HG03460 (cell line): ENCODE data around the gene YBX2.

Source experiments
- ATAC-seq: cut with Tn5 transposase; IDR thresholded peaks from one replicate; pipeline ENCODE4 v1.9.1; 2021; ENCODE audit not compliant: unreplicated experiment

YBX2 gene

DNA sequence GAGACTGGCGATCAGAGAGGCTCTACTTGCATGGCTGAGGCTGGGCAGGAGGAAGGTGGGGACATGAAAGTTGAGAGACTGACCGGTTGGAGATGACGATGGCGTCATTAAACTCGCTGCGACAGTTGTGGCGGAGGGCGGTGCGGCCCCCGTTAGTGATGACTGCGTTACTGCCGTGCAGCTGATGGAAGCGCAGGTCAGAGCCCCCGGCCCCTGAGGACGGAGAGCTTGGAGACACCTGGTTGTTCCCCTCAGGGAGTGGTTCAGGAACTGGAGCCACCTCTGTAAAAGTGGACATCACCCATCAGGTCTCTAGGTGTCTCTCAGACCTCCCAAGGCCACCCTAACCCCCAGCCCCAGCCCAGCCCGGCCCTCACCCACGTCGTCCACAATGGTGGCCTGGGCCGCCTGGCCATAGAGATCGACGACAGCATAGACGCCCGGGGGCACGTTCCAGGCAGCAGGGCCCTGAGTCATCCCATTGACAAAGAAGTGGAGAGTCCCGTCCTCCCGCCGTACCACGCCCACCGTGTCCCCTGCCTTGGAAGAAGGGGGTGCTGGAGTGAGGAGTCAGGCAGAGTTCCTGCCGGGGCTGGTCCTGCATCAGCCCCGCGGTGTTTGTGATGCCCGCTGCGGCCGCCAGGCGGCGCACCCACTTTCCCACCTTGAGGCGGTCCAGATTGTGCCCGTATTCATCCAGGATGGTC lies 29.4 kb upstream of the YBX2 start:
- no peak for ATAC-seq

DNA sequence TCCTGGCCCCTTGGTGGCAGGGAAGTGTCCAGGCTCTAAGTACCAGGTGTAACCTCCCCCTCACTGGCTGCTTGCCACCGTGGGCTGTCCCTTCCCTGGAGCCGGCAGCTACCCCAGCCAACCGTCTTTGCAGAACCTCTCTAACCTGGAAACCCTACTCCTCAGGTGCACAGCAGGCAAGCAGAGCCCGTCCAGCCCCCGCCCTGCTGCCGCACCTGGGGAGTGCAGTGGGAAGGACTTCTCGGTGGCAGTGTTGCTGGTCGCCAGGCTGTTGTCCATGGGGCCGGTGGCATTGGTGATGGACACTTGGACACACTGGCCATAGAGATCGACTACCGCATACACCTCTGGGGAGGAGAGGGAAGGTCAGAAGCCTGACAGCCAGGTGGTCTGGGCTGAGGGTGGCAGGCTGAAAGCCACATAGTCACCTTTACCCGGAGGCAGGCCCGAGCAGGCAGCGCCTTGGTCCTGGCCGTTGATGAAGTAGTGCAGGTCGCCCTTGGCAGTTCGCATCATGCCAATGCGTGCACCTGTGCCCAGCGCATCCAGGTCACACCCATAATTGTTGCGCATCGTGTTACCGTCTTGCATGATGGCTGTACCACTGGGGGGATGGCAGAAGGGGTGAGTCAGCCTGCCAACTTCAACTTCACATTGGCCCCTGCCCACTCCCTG lies 28.2 kb upstream of the YBX2 start:
- ATAC-seq: no peak

DNA sequence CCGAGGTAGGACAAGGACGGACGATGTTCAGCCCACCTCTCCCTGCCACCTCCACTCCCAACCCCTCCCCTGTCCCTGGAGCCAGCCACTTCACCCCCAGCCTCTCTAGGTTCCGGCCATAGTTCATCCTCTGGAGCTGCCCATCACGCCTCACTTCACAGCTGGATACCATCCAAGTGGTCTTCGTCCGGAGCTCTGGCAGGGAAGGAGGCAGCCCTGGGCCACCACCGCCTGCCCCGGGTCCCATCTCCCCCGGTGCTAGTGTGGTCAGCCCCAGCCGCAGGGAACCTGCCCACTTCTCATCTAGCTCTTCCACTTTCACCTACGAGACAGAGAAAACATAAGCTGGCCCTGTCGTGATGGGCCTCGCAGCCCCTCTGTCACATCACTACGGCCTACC lies 27.0 kb upstream of the YBX2 start:
- ATAC-seq: no peak

DNA sequence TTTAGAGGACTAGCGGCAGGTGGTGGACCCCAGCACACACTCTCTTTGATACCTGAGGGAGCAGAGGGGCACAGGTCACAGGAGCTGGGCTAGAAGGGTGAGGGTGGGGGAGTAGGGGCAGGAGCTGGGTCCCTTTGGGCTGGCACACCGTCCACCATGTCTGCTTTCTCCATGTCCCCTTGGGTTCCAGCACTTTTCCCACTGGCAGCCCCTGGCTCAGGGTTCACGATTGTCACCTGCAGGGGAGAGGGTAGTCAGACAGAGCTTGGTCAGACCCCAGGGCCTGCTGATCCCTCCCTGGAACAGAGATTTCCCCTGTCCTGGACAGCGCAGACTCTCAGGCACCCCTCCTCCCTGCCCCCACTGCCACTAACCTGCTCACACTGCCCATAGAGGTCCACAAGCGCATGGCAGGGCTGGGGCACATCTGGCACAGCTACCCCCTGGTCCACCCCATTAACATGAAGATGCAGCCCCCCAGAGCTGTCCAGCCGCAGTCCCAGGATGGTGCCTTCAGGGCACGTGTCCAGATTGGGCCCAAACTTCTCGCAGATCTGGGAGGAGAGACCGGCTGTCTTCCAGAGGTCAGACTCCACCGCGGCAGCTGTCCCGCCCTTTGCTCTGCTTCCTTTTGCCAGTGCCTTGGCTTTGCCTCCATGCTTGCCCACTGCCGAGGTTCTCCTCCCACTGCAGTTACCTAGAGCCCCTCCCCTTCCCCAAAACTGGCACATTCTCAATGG lies 23.9 kb upstream of the YBX2 start:
- ATAC-seq: no peak

DNA sequence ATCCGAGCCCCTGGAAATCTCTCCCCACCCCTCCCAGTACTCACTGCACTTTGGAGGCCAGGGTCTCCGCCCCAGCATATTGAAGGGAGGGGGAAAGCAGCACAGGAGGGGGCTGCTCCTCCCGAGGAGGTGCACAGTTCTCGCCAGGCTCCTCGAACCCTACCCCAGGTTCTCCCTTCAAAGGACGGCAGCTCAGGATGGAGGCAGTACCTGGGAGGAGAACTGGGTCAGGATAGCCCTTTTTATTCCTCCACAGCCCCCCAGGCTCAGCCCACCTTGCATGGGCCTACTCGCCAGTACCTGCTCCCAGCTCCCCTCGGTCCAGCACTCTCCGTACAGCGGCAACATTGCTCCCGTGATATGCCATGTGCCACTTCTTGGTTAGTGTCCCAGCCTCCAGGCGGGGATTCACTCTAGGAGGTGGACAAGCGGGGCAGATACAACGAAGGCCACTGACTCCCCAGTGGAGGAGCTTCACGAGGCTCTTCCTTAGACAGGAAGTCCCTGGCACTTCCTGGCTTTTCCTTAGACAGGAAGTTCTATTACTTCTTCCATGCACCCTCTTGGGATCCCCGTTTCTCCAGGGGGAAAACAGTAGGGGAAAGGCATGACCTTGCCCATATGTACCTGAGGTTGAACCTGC lies 22.8 kb upstream of the YBX2 start:
- no peak for ATAC-seq

DNA sequence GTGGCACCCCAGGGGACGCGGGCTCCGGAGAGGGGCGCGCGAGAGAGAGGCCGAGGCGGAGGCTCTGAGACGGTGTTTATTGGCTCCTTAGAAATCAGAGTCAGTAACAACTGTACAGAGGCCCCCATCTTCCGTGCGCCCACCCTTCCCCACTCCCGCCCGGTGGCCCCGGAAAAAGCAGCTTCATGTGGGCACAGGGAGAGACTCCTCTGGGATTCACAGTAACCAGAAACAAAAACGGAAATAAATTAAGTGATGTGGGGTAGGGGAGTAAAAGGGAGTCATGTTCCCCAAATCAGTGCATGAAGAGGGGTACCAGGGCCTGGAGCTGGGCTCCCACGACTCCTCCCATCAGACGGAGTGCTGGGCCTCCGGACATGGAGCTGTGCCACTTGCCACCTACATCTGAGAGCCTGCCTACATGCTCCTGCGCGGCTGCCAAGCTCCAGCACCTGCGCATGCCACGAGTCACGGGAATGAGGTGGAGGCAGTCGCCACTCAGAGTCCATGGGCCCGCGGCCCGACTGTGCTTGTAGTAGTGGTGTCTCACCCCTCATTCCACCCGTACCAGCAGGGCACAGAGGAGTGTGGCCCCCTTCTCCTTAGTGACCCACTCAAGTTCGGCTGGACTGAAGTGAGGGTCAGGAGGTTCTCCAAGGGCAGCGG lies 21.3 kb upstream of the YBX2 start:
- ATAC-seq: no peak

DNA sequence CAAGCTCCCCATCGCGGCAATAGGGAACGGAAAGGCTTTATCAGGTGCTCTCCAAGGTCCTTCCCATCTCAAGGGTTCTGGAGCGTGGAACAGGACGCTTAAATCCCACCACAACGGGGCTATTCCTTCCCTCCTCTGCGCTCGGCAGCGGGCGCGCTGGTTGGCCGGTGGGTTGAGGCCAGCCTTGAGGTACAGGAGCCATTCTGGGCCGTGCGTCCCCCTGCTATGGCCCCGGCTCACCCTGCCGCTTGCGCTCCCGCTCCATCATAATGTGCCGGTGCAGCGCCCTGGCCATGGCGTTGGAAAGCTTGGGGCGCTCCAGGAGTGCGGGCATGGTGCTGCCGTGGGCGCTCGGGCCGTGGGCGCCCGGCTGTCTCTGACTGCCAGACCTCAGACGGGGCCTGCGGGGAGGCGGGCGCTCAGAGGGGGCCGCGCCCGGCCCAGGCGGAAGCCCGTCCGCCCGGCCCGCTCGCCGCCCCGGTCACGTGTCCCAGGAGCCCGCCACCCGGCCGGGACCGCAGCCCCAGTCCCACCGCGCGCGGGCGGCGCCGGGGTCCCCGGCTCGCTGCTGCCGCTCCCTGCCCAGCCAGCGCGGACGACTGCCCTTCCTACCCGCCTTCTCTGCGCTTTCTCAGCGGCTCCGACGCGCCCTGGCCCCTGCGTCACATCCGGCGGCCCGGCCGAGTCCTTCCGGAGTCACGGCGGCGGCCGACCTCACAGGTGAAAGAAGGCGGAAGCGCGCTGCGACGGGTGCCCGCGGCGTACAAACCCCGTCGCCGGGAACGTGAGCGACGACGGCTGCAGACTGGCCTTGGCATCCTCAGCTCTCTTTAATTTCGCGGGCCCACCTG lies 20.5 kb upstream of the YBX2 start, which contains the start of gene GPS2:
Gene GPS2 (minus strand): TSS at position 642 of the 851 bp plus-strand sequence. CDS start 308 bp downstream, at position 334.
- peak; percentile 77 for ATAC-seq

DNA sequence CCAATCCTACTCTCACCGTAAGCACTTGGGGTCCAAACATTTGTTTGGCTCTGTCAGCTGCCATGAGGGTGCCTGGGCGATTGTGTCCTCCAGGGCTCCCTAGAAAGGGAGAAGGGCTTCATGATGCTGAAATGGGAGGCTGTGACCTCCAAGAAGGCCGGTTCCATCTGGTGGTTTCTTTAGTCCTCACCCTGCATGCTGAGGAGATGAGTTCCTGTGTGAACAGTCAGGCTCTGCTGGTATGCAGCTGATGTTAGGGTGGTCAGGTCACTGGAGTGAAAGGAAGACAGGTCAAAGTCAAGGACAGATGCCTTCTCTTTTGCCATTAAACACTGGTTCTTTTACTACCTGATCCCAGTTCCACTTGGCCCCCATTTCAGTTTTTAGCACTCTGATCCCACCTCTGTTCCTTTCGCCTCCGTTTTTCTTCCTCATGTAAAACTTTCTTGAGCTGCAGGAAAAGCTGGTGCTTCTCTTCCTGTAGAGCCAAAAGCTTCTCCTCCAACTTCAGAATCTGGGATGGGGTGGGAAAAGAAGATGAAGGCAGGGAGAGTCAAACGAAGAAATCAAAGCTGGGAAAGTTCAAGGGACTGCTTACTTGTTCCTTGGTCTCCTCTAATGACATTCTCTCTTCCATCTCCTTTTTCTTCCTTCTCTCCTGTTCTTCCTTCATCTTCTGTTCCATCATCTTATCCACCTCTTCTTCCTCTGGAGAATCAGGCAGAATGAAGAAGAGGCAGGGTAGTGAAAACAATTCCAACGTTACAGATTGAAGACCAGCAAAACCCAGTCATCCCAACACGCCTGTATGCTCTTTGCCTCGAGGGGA lies 19.7 kb upstream of the YBX2 start:
- no peak for ATAC-seq

DNA sequence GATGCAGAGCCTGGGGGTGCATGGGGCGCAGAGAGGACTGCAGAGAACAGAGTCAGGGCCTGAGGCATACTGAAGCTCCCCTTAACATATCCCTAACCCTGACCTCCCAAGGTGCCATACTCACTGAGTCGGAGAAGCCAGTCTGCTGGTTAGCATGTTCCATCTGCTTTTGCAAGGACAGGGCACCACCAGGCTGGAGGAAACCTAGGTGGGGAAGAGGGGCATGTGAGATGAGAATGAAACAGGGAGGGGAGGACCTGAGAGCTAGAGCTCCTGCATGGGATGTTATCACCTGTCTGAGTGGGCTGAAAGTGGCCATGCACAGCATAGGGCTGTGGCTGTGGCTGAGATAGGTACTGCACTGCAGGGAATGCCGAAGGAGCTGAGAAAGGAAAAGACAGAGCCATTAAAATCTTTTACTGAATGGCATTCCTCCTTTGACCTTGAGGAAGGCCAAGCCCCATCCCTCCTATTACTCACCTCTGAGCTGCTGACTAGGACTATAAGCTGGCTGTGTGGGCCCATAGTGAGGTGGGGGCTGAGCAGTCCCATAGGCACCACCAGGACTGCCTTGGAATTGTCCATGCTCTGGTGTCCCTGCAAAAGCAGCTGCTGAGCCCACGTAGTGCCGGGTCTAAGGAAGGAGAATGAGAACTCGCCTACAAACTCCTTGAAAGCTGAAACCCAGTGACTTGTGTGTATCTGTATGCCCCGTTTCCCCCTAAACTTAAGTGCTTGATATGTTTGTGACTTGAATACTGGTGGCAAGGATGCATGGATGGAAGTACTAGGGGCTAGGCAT lies 18.9 kb upstream of the YBX2 start:
- ATAC-seq: no peak

DNA sequence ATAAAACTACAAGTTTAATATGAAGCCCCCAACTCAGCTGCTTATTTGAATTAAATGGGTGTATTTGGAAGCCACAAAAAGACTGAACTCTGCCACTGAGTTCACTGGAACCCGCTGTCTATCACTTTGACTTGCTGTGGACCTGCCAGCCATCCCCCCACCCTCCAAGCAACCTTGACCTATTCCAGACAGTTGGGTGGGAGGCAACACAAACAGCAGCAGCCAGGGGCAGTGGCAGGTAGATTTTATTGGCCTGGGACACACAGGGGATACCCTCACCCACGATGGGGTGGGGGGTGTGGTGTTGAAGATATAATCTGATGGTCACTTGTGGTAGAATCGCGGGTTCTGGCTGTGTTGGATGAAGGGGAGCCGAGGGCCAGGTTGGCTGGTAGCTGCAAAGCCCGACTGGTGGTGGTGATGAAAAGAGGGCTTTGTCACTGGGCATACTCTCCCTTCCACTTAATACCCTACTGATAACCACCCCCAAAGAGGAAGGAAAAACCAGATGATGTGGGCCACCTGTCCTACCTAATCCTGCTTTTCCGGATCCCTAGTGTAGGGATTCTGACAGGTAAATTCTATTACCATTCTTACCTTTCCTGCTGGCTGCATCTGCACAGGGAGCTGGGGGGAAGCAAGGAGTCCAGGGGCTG lies 18.1 kb upstream of the YBX2 start:
- ATAC-seq: no peak

DNA sequence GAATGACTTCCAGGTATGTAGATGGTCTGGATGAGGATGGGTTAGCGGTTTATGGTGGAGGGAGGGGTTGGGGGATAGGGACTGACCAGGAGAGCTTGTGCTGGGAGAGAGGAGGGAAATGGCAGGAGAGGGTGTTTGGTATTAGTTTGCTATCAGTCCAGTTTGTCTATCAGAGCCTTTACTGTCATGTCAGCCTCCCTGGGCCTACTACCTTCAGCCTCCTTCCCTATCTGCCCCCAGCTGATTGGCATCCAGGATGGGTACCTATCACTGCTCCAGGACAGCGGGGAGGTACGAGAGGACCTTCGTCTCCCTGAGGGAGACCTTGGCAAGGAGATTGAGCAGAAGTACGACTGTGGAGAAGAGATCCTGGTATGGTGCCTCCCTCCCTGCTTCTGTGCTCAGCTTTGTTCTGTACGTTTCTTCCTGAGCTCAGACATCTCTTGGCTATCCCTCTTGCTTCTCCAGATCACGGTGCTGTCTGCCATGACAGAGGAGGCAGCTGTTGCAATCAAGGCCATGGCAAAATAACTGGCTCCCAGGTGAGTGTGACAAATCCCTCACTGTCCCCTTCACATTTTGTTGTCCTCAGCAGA lies 16.8 kb upstream of the YBX2 start:
- no peak for ATAC-seq

DNA sequence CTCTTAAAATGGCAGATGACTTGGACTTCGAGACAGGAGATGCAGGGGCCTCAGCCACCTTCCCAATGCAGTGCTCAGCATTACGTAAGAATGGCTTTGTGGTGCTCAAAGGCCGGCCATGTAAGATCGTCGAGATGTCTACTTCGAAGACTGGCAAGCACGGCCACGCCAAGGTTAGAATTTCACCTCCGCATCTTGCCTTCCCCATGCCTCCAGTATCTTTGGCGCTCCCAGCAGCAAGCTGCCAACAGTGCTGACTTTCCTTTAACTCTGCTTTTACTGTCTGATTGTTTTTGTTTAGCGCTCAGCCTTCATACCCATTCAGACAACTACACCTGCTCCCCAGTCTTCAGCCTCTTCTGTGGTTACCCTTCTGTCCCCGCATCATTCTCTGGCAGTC lies 15.2 kb upstream of the YBX2 start:
- no peak for ATAC-seq

DNA sequence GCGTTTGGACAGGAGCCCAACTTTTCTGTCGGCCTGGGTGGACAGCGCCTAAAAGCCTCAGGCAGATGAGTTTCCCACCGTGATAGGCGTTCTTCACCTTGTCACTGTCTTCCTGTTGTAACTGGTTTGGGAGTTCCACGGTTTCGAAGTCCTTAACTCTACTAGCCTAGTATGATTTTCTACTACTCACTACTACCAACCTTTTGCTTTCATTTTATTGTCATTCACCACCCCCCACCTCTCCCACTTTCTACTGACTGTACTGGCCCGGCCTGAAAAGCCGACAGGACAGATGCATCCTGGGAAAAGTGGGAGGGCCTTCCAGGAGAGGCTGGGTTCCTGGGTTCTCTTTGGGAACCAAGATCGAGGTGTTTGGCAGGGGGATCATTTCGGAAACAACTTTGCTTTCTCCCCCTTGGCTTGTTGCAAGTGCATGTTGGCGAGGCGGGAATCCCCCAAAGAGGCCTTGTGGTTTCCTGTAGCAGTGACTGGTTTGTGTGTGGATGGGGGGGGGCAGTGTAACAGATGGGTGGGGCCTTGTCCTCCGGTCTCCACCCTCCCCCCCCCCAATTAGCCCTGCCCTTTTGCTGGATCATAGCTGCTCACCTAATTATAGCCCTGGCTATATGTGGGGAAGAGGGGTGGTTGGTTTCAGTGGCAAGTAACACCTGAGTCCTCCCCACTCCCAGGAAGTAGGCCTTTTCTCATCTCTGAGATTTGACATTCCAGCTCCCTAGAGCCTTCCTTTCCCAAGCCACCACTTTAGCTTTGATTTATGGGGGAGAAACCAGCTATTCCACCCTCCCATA lies 14.4 kb upstream of the YBX2 start:
- ATAC-seq: no peak

DNA sequence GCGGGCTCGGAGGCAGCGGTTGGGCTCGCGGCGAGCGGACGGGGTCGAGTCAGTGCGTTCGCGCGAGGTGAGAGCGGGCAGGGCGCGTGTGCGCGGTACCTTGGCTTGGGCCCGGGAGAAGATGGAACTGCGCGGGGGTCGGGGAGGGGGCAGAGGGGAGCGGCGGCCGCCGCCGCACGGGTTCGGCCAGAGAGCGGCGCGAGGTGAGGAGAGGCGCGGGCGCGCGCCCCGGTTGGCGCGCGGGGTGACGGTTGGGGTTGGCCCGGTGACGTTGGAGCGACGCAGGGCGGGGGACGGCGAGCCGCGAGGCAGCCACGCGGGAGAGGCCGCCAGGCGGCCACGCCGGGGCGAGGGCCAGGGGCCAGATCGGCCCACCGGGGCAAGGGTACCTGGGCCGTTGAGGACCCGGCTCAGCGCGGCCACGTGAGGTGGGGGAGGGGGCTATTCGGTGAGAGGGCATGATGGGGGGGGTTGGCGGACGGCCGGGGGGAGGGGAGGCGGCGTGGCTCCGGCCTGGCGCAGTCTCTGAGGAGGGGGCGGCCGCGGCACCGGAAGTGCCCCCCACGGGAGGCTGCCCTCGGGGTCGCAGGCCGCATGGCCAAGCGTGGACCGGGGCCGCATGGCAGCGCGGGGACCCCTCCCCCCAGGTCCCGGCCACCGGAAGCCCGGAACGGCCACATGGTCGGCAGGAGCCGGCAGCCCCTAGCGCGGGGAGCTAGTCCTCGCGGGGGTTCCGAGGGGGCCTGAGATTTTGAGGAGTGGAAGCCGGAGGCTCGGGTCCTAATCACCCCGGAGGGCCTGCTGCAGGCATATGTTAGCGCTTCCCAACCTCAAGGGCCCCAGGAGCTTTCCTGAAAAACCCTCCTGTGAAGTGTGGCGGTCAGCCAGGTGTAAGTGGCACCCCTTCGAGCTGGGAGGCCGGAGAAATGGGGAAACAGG lies 13.5 kb upstream of the YBX2 start:
- ATAC-seq: no peak

DNA sequence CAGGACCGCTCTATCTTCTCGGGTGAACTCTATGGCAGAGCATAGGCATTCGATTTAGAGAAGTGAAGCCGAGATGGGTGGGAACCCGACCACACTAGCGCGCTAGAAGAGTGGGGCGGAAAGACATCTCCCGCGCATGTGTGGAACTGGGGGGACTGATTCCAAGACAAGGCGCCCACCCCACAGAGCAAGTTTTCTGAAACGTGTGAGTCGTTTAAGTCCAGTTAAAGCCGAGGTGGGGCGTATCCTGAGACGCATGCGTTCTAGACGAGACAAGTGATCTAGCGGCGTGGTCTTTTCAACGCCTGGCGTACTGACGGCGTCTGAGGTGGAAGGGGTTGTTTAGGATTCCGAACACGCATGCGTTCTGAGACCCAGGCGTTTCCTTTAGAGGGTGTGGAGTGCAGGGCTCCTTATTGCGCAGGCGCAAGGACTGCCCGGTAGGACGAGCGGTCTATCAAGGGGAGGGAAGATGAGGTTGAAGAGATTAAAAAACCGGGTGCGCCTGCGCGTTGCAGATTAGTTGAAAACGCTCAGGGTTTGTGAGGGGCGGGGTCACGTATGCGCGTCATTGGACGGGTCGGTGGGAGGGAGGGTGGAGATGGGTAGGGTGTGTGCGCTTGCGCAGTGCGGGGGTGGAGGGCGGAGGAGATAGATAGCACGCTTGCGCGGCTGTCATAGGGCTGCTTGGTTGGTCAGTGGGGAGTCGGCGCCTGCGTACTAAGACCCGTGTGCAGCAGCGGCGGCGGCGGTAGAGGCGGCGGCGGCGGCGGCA lies 12.7 kb upstream of the YBX2 start, which contains the start of gene EIF5A:
Gene EIF5A (plus strand): TSS at position 718 of the 775 bp plus-strand sequence. CDS start 2,008 bp downstream, outside the sequence.
- peak; percentile 56 for ATAC-seq
